GM18907 (cell line): Measurements from ENCODE around the gene NT5C1A.

Source experiments
- ATAC-seq: cut with Tn5 transposase; IDR thresholded peaks from one replicate; pipeline ENCODE4 v1.9.1; 2021; ENCODE audit warnings: mild to moderate bottlenecking, moderate library complexity; ENCODE audit not compliant: unreplicated experiment

The NT5C1A gene

GRCh38 chr1:39639305-39640130 lies 32.4 kb downstream of the NT5C1A start, which contains the start of gene HEYL:
Gene HEYL (minus strand): TSS chr1:39639643. CDS start chr1:39639625, 18 bp downstream.
- no peak for ATAC-seq

- no peak for ATAC-seq
Measured at GRCh38 chr1:39638965-39639304, 33.0 kb downstream of the NT5C1A start.

- ATAC-seq, result no peak
Measured at GRCh38 chr1:39637361-39637760, 34.5 kb downstream of the NT5C1A start.

- ATAC-seq, result no peak
Measured at GRCh38 chr1:39635871-39636210, 36.1 kb downstream of the NT5C1A start.

- no peak for ATAC-seq
Measured at GRCh38 chr1:39635205-39635870, 36.6 kb downstream of the NT5C1A start.

- no peak for ATAC-seq
Measured at GRCh38 chr1:39633422-39633821, 38.5 kb downstream of the NT5C1A start.

- ATAC-seq, result no peak
Measured at GRCh38 chr1:39632682-39633417, 39.1 kb downstream of the NT5C1A start.

- no peak for ATAC-seq
Measured at GRCh38 chr1:39632323-39632681, 39.6 kb downstream of the NT5C1A start.

- ATAC-seq, result no peak
Measured at GRCh38 chr1:39631361-39632322, 40.3 kb downstream of the NT5C1A start.

GRCh38 chr1:39628807-39629350 lies 43.0 kb downstream of the NT5C1A start:
- ATAC-seq, result no peak

- no peak for ATAC-seq
Measured at GRCh38 chr1:39626646-39627045, 45.3 kb downstream of the NT5C1A start.

- ATAC-seq, result no peak
Measured at GRCh38 chr1:39625462-39626273, 46.2 kb downstream of the NT5C1A start.

GRCh38 chr1:39625009-39625408 lies 46.9 kb downstream of the NT5C1A start:
- ATAC-seq, result no peak

GRCh38 chr1:39623053-39623452 lies 48.9 kb downstream of the NT5C1A start:
- no peak for ATAC-seq

- ATAC-seq, result no peak
Measured at GRCh38 chr1:39622427-39622826, 49.5 kb downstream of the NT5C1A start.

GRCh38 chr1:39620659-39621165 lies 51.2 kb downstream of the NT5C1A start:
- no peak for ATAC-seq

GRCh38 chr1:39617488-39618049 lies 54.3 kb downstream of the NT5C1A start:
- no peak for ATAC-seq

GRCh38 chr1:39615086-39615673 lies 56.7 kb downstream of the NT5C1A start:
- ATAC-seq, result no peak

GRCh38 chr1:39614488-39614887 lies 57.4 kb downstream of the NT5C1A start:
- no peak for ATAC-seq
